ENCODE measurements around the gene ITM2A.

The ITM2A gene

GRCh38 chrX:79375340-79375739, 8.2 kb upstream of the ITM2A start:
- H3K9me3 ChIP-seq (ENCODE audit: insufficient read depth, low read length), result no peaks in the 10 kb centered on the region
- H2AFZ ChIP-seq (ENCODE audit: low read depth, low read length), result no peak overlapping the region
- H3K9ac ChIP-seq (ENCODE audit: low read length), result no peak overlapping the region
- H3K4me2 ChIP-seq (ENCODE audit: low read length), result no peak overlapping the region
- H3K36me3 ChIP-seq (replicated peaks; ENCODE audit: low read depth, low read length), result no peaks in the 10 kb centered on the region
- no peak overlapping the region for H3K27ac ChIP-seq (ENCODE audit: low read length)
- H3K4me3 ChIP-seq (ENCODE audit: low read length), result no peak overlapping the region
- no peak for TF ChIP-seq EZH2phosphoT487 (IDR thresholded peaks at IDR 0.05; ENCODE audit: low read depth)
- TF ChIP-seq, protein P1, sequence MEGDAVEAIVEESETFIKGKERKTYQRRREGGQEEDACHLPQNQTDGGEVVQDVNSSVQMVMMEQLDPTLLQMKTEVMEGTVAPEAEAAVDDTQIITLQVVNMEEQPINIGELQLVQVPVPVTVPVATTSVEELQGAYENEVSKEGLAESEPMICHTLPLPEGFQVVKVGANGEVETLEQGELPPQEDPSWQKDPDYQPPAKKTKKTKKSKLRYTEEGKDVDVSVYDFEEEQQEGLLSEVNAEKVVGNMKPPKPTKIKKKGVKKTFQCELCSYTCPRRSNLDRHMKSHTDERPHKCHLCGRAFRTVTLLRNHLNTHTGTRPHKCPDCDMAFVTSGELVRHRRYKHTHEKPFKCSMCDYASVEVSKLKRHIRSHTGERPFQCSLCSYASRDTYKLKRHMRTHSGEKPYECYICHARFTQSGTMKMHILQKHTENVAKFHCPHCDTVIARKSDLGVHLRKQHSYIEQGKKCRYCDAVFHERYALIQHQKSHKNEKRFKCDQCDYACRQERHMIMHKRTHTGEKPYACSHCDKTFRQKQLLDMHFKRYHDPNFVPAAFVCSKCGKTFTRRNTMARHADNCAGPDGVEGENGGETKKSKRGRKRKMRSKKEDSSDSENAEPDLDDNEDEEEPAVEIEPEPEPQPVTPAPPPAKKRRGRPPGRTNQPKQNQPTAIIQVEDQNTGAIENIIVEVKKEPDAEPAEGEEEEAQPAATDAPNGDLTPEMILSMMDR (IDR thresholded peaks at IDR 0.05; ENCODE audit: low read depth, low read length), result no peak
- H4K20me1 ChIP-seq (ENCODE audit: insufficient read depth, low read length), result no peaks in the 10 kb centered on the region
- no peaks in the 10 kb centered on the region for H3K27me3 ChIP-seq (ENCODE audit: low read depth, low read length)
- no peaks in the 10 kb centered on the region for H3K79me2 ChIP-seq (ENCODE audit: low read length)
- no peaks in the 10 kb centered on the region for H3K4me1 ChIP-seq (ENCODE audit: low read length)

DNA sequence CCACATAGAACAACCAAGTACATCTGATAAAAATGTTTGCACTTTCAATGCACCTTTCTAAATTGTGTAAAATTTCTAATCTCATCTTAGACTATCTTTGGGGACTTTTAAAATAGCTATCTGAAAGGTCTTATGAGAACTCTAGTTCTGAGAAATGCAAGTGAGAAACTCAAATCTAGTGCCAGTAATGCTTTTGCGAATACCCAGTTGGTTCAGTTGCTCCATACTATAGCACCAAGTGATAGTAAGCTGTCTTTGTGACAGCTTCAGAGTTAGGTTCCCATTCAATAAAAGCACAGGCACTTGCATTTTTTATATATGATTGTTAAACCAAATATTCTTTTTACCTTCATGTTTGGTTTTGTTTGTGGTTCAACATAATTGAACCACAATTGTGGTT, 4.5 kb upstream of the ITM2A start:
- Histone ChIP-seq H3K36me3 (replicated peaks; ENCODE audit: low read depth, low read length) (no peaks in the 10 kb centered on the region), H4K20me1 (ENCODE audit: insufficient read depth, low read length) (no peaks in the 10 kb centered on the region), H2AFZ (ENCODE audit: low read depth, low read length) (no peak overlapping the region), H3K4me3 (ENCODE audit: low read length) (no peak overlapping the region), H3K27me3 (ENCODE audit: low read depth, low read length) (no peaks in the 10 kb centered on the region), H3K9me3 (ENCODE audit: insufficient read depth, low read length) (no peaks in the 10 kb centered on the region), H3K9ac (ENCODE audit: low read length) (no peak overlapping the region), H3K4me1 (ENCODE audit: low read length) (peaks cover 5% of the 10 kb centered on the region; the same call in 1 of the 2 replicates), H3K27ac (ENCODE audit: low read length) (no peak overlapping the region), H3K79me2 (ENCODE audit: low read length) (no peaks in the 10 kb centered on the region), H3K4me2 (ENCODE audit: low read length) (no peak overlapping the region)
- TF ChIP-seq EZH2phosphoT487 (IDR thresholded peaks at IDR 0.05; ENCODE audit: low read depth), result no peak
- TF ChIP-seq, protein P1 (IDR thresholded peaks at IDR 0.05; ENCODE audit: low read depth, low read length), result no peak

- Histone ChIP-seq H3K4me2 (ENCODE audit: low read length) (no peak overlapping the region), H3K9ac (ENCODE audit: low read length) (no peak overlapping the region), H3K27me3 (ENCODE audit: low read depth, low read length) (no peaks in the 10 kb centered on the region), H3K27ac (ENCODE audit: low read length) (no peak overlapping the region), H3K9me3 (ENCODE audit: insufficient read depth, low read length) (no peaks in the 10 kb centered on the region), H3K4me3 (ENCODE audit: low read length) (no peak overlapping the region), H2AFZ (ENCODE audit: low read depth, low read length) (no peak overlapping the region), H4K20me1 (ENCODE audit: insufficient read depth, low read length) (no peaks in the 10 kb centered on the region), H3K79me2 (ENCODE audit: low read length) (no peaks in the 10 kb centered on the region), H3K36me3 (replicated peaks; ENCODE audit: low read depth, low read length) (no peaks in the 10 kb centered on the region), H3K4me1 (ENCODE audit: low read length) (peaks cover 8% of the 10 kb centered on the region; the same call in 1 of the 2 replicates)
- TF ChIP-seq, protein P1 (IDR thresholded peaks at IDR 0.05; ENCODE audit: low read depth, low read length), result no peak
- TF ChIP-seq EZH2phosphoT487 (IDR thresholded peaks at IDR 0.05; ENCODE audit: low read depth), result no peak
Observed at GRCh38 chrX:79371101-79371500, 4.0 kb upstream of the ITM2A start.

- no peak overlapping the region for H2AFZ ChIP-seq (ENCODE audit: low read depth, low read length)
- no peaks in the 10 kb centered on the region for H3K27me3 ChIP-seq (ENCODE audit: low read depth, low read length)
- H3K4me2 ChIP-seq (ENCODE audit: low read length), result no peak overlapping the region
- H3K4me3 ChIP-seq (ENCODE audit: low read length), result no peak overlapping the region
- no peaks in the 10 kb centered on the region for H3K9me3 ChIP-seq (ENCODE audit: insufficient read depth, low read length)
- no peaks in the 10 kb centered on the region for H3K79me2 ChIP-seq (ENCODE audit: low read length)
- TF ChIP-seq, protein P1 (IDR thresholded peaks at IDR 0.05; ENCODE audit: low read depth, low read length), result no peak
- TF ChIP-seq EZH2phosphoT487 (IDR thresholded peaks at IDR 0.05; ENCODE audit: low read depth), result no peak
- H4K20me1 ChIP-seq (ENCODE audit: insufficient read depth, low read length), result no peaks in the 10 kb centered on the region
- no peak overlapping the region for H3K27ac ChIP-seq (ENCODE audit: low read length)
- no peak overlapping the region for H3K9ac ChIP-seq (ENCODE audit: low read length)
- H3K36me3 ChIP-seq (replicated peaks; ENCODE audit: low read depth, low read length), result no peaks in the 10 kb centered on the region
- H3K4me1 ChIP-seq (ENCODE audit: low read length), result peaks cover 11% of the 10 kb centered on the region; the same call in 1 of the 2 replicates
Observed at GRCh38 chrX:79369871-79370270, 2.7 kb upstream of the ITM2A start.
